ENCODE results near the gene FURIN.

Gene FURIN

GRCh38 chr15:90864507-90864906 is 3.9 kb upstream of the FURIN start:
- no peak overlapping the region for H3K4me3 ChIP-seq (ENCODE audit: low read depth, low read length)
- TF ChIP-seq CTCF (IDR thresholded peaks at IDR 0.05; ENCODE audit: borderline replicate concordance, insufficient read depth, low read depth, low read length): no peak

- no peak for TF ChIP-seq CTCF (IDR thresholded peaks at IDR 0.05; ENCODE audit: borderline replicate concordance, insufficient read depth, low read depth, low read length)
- no peak overlapping the region for H3K4me3 ChIP-seq (ENCODE audit: low read depth, low read length)
Measured at GRCh38 chr15:90865702-90866101, 2.7 kb upstream of the FURIN start.

- H3K4me3 ChIP-seq (ENCODE audit: low read depth, low read length): no peak overlapping the region
- TF ChIP-seq CTCF (IDR thresholded peaks at IDR 0.05; ENCODE audit: borderline replicate concordance, insufficient read depth, low read depth, low read length): no peak
Measured at GRCh38 chr15:90866161-90866715, 2.1 kb upstream of the FURIN start.

- no peak overlapping the region for H3K4me3 ChIP-seq (ENCODE audit: low read depth, low read length)
- TF ChIP-seq CTCF (IDR thresholded peaks at IDR 0.05; ENCODE audit: borderline replicate concordance, insufficient read depth, low read depth, low read length): no peak
Measured at GRCh38 chr15:90866800-90867199, 1.6 kb upstream of the FURIN start.

- no peak for TF ChIP-seq CTCF (IDR thresholded peaks at IDR 0.05; ENCODE audit: borderline replicate concordance, insufficient read depth, low read depth, low read length)
- H3K4me3 ChIP-seq (ENCODE audit: low read depth, low read length): no peak overlapping the region
Measured at GRCh38 chr15:90869140-90869541, 753 bp downstream of the FURIN start.

GRCh38 chr15:90869601-90870353 is 1.4 kb downstream of the FURIN start:
- H3K4me3 ChIP-seq (ENCODE audit: low read depth, low read length): no peak overlapping the region
- TF ChIP-seq CTCF (IDR thresholded peaks at IDR 0.05; ENCODE audit: borderline replicate concordance, insufficient read depth, low read depth, low read length): no peak

Measured in GM12875 (cell line).